Measurements from ENCODE around the gene ENOX2.
"Not testable (repeated sequence)": the region's sequence is repeated elsewhere in the genome, so short reads cannot be mapped to it uniquely, and the experiment has no call there.

The ENOX2 gene

DNA sequence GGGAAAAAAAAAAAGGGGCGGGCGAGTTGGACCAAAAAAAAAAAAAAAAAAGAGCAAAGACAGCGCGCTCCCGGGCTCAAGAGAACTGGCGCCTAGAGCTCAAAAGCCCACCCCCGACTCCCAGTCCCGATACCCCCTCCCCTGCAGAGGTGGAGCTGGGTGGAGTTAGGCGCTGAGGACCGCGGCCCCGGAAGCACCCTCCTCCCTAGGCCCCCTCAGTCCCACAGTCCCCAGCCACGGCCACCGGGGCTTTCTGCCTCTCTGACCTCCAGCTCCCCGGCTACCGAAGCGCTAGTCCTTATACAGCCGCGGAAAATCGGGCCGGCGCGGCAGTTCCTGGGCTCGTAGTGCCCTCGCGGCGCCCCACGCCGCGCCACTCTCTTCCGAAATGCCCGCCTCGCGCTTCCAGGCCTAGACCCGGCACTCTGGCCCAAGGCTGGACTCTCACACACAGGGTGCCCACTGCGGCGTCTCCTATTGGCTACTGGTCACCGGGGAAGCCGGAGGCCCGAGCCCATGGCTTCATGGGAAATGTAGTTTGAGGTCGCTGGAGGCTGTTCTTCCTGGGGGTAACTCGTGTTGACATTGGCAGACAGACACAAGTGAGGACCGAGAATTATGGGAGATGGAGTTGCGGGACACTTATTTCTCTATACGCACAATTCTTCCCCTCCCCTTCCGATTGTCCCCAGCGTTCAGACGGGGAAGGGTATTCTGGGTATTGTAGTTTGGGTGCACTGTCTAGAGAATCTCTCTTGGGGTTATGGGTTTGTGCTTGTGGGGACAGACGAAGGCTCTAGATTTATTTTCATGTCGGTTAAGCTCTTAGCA lies at the start of gene ENOX2:
TSS of gene ENOX2 (minus strand) at position 427 of the 831 bp plus-strand sequence. CDS start 199,993 bp downstream, outside the sequence.
- DNase-seq = peak; percentile 98

- DNase-seq = no peak
Observed at GRCh38 chrX:130952266-130953043, 49.4 kb upstream of the ENOX2 start.

DNA sequence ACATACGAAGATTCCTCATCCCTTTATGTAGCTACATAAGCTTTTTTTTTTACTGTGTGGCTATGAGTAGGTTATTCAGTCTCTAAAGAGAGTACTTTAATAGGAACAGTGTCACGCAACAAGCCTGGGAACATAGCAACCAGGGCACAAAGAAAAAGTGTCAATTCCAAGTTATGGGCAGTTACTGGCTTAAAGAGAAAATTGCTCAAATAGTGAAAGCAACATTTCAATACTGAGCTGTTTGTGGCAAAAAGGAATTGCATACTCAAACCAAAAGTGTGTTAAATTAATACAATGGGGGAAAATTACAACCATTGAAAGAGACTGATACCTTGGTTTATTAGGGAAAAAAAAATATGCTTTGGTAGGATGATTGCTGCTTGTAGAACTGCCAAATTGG lies 41.2 kb upstream of the ENOX2 start:
- DNase-seq = no peak

GRCh38 chrX:130937101-130937500 lies 34.1 kb upstream of the ENOX2 start:
- DNase-seq = no peak

GRCh38 chrX:130933358-130933757 lies 30.3 kb upstream of the ENOX2 start:
- DNase-seq = no peak

GRCh38 chrX:130920405-130920804 lies 17.4 kb upstream of the ENOX2 start:
- not testable (repeated sequence) for DNase-seq

DNA sequence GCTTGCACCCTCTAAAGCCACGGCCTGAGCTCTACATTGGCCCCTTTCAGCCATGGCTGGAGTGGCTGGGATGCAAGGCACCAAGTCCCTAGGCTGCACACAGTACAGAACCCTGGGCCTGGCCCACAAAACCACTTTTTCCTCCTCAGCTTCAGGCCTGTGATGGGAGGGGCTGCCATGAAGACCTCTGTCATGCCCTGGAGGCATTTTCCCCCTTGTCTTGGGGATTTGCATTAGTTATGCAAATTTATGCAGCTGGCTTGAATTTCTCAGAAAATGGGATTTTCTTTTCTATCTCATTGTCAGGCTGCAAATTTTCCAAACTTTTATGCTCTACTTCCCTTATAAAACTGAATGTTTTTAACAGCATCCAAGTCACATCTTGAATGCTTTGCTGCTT lies 16.7 kb upstream of the ENOX2 start:
- DNase-seq = not testable (repeated sequence)

DNA sequence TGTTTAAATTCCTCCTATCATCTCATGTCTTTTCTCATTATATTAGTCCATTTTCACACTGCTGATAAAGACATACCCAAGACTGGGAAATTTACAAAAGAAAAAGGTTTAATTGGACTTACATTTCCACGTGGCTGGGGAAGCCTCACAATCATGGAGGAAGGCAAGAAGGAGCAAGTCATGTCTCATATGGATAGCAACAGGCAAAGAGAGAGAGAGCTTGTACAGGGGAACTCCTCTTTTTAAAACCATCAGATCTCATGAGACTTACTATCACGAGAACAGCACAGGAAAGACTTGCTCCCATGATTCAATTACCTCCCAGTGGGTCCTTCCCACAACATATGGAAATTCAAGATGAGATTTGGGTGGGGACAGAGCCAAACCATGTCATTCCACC lies 15.5 kb upstream of the ENOX2 start:
- DNase-seq = not testable (repeated sequence)

DNA sequence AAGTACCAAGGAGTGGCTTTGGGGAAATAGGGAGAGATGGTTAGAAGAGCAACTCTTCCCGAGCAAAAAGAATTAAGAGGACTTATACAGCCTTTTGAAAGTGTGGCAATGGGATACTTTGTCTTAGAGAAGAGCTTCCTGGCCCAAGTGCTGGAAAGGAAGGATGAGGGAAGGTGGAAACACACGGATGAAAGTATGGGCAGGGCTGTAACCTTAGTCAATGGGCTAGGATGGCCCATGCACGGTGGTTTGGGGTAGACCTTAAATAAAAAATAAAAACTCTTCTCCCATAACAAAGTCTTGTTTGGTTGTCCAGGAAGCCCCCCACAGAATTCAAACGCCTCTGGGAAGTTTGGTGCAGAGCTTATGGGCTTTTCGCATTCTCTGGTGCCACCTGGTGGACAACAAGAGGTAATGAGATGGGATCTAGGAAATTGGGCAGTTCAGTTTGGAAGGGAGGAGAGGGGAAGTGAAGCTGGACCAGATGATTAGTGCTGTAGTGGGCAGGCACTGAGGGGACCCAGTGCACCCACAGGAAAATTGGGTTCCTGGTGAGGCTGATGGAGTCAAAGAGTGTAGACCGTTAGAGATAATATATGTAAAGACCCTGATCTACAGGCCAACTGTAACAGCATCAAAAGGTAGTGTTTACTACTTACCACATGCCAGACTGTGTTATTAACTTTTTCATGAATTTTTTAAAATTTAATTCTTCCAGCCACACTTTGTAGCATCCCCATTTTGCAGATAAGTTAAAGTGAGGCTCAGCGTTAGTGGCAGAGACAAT lies 13.8 kb upstream of the ENOX2 start:
- peak; percentile 64 for DNase-seq

- no peak for DNase-seq
Observed at GRCh38 chrX:130915302-130915701, 12.3 kb upstream of the ENOX2 start.

DNA sequence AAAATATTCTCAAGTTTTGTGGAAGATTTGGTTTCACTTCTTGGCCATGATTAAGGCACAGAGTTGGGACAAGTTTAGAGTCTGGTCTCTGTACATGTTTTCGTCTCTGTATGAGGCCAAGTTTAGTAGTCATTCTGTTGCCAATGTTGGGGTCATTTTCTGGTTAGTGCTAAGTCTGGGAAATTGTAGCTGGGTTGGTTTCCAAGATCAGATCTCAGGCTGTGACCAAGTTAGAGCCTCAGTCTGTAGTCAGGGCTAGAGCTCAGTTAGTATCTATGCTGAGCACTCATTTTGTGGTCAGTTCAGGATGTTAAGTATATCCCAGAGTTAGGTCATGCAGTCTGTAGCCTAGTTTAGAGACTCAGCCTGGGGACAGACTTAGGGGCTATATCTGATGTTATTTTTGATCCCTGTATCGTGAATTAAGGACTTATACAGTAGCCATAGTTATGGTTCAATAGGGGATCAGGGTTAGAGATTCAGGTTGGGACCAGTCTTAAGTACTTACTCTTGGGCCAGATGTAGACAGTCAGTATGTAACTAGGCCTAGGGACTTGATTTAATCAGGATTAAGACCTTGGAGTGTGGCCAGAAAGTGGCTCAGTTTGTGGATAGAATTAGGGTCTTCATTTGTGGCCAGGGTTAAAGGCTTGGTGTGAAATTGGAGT lies 6.6 kb upstream of the ENOX2 start:
- DNase-seq = no peak

DNA sequence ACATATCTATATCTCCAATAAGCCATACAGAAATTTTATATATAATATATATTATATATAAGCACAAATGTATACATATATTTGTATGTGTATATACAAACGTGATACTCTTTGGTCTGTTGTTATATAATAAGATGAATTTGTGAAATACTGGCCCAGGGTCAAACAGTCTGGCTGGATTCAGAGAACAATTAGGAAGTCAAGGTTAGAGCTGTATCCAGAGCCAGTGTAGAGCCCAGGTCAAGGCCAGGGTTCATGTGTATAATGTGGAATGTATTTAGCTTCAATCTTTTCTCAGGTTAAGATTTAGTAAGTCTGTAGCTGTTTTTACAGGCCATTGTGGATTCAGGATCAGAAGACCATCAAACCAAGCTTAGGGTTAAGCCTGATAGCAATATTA lies 3.8 kb upstream of the ENOX2 start:
- DNase-seq = no peak

GRCh38 chrX:130902446-130902782 lies 595 bp downstream of the ENOX2 start:
- peak; percentile 25 for DNase-seq

GRCh38 chrX:130896802-130897501 lies 6.1 kb downstream of the ENOX2 start:
- DNase-seq = no peak

DNA sequence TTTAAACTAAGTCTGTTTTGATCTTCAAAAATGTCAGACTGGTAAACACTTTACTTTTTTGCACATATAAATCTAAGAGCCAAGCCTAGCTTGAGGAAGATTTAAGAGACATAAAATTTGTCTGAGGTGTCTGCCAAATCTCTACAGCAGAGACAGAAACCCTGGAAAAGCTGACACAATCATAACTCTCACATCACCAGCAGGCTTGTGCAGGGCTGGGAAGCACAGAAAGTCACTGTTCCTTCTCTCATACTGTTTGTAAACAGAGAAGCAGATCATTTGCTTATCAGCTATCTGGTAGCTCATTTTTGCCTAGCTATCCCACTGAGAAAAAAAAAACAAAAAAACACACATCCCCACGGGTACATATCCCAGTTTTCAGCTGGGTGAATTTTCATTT lies 7.0 kb downstream of the ENOX2 start:
- no peak for DNase-seq

DNA sequence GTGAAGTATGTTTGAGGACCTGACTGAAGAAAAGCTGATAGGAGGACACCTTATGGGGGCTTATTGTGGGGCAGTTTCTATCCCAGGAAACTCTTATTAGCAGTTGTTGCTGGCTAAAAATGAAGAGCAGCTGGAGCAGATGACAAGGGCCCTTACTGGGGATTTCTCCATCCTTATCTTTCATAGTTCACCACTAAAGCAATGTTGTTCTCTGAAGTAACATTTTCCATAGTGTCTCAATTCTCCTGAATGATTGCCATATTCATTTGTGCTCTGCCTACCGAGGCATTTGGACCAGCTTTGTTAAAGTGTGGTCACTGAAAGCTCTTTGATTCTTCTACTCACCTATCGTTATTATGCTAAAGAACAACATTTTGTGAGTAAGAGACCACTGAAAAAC lies 7.7 kb downstream of the ENOX2 start:
- no peak for DNase-seq

GRCh38 chrX:130893356-130894085 lies 9.5 kb downstream of the ENOX2 start:
- no peak for DNase-seq

GRCh38 chrX:130887376-130887775 lies 15.6 kb downstream of the ENOX2 start:
- no peak for DNase-seq

DNA sequence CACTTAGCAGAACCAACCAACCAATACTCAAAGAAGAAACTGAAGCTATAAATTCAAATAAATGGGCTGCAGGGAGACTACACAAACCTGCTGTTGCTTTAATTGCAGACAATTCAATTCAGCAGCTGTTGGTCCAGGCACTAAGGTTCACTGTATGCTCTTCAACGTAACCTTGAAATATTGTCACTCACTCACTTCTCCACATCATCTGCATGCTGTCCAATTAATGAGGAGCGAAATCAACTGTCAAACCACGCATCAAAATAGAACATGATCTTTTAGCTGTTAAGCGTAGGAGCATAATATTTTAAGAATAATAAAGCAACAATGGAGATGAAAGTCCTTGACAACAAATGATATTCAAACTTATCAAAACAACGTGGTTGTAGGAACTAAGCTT lies 17.0 kb downstream of the ENOX2 start:
- no peak for DNase-seq

GRCh38 chrX:130885508-130885907 lies 17.5 kb downstream of the ENOX2 start:
- DNase-seq = no peak

DNA sequence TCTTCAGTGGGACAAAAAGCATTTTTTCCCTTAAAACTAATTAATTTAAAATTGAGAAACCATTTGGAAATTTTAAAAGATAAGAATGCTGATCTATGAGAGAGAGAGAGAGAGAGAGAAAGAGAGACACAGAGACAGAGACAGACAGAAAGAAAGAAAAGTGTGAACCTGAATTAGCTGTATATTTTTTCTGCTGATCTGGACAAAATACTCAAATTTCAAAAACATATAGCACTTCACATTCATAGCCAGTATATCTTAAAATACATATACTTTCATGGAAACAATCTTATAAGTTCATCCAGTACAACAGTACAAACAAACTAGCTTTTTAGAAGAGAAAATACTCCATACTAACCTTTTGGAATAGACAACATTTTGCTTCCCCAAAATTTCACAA lies 18.4 kb downstream of the ENOX2 start:
- DNase-seq = no peak

- DNase-seq = no peak
Observed at GRCh38 chrX:130879869-130880268, 23.1 kb downstream of the ENOX2 start.
